Inferior parietal cortex (tissue), 1 donor: ENCODE results near the gene NUP62.
"Not testable (repeated sequence)": the region's sequence is repeated elsewhere in the genome, so short reads cannot be mapped to it uniquely, and the experiment has no call there.

Source experiments
- DNase-seq: peaks from one replicate; pipeline ENCODE4 v3.0.0-alpha.2; 2016; ENCODE audit errors: extremely low spot score

Gene NUP62

GRCh38 chr19:49929121-49929610, at the start of gene NUP62, which contains the start of gene ATF5:
Gene NUP62 (minus strand): TSS chr19:49929504. CDS start chr19:49909807, 19,697 bp downstream.
Gene ATF5 (plus strand): TSS chr19:49929205. CDS start chr19:49930851, 1,646 bp downstream.
- no peak for DNase-seq

GRCh38 chr19:49978324-49978723, 49.0 kb upstream of the NUP62 start:
- no peak for DNase-seq

GRCh38 chr19:49977881-49978280, 48.6 kb upstream of the NUP62 start:
- no peak for DNase-seq

- no peak for DNase-seq
Measured at GRCh38 chr19:49977076-49977475, 47.8 kb upstream of the NUP62 start.

- no peak for DNase-seq
Measured at GRCh38 chr19:49976496-49976895, 47.2 kb upstream of the NUP62 start.

- DNase-seq, result no peak
Measured at GRCh38 chr19:49975051-49975450, 45.7 kb upstream of the NUP62 start.

- no peak for DNase-seq
Measured at GRCh38 chr19:49973987-49974386, 44.7 kb upstream of the NUP62 start.

GRCh38 chr19:49972841-49973240, 43.5 kb upstream of the NUP62 start:
- no peak for DNase-seq

- no peak for DNase-seq
Measured at GRCh38 chr19:49971991-49972411, 42.7 kb upstream of the NUP62 start.

- DNase-seq, result not testable (repeated sequence)
Measured at GRCh38 chr19:49969355-49969754, 40.1 kb upstream of the NUP62 start.

- no peak for DNase-seq
Measured at GRCh38 chr19:49968279-49968922, 39.1 kb upstream of the NUP62 start.

- not testable (repeated sequence) for DNase-seq
Measured at GRCh38 chr19:49960980-49961379, 31.7 kb upstream of the NUP62 start, which contains the start of gene SIGLEC11. Gene SIGLEC11 (minus strand): TSS chr19:49961172. CDS start chr19:49961081, 91 bp downstream.

- DNase-seq, result not testable (repeated sequence)
Measured at GRCh38 chr19:49959892-49960291, 30.6 kb upstream of the NUP62 start.

- DNase-seq, result not testable (repeated sequence)
Measured at GRCh38 chr19:49958596-49958995, 29.3 kb upstream of the NUP62 start.

- DNase-seq, result not testable (repeated sequence)
Measured at GRCh38 chr19:49958144-49958543, 28.8 kb upstream of the NUP62 start.

GRCh38 chr19:49957262-49957915, 28.1 kb upstream of the NUP62 start:
- no peak for DNase-seq

GRCh38 chr19:49956115-49956495, 26.8 kb upstream of the NUP62 start:
- no peak for DNase-seq

GRCh38 chr19:49954933-49955332, 25.6 kb upstream of the NUP62 start:
- DNase-seq, result no peak

GRCh38 chr19:49954092-49954829, 25.0 kb upstream of the NUP62 start:
- DNase-seq, result no peak

- no peak for DNase-seq
Measured at GRCh38 chr19:49953416-49953815, 24.1 kb upstream of the NUP62 start.

GRCh38 chr19:49952906-49953305, 23.6 kb upstream of the NUP62 start:
- no peak for DNase-seq

GRCh38 chr19:49952479-49952836, 23.2 kb upstream of the NUP62 start:
- DNase-seq, result no peak
